CD4-positive, alpha-beta T cell treated with Interleukin-6 for 4 hours (primary cell): ENCODE measurements around the gene SLC1A2.
A peak's percentile ranks its signal among the peaks of the same experiment; 100 is the strongest.

Experiments used
- DNase-seq: peaks from one replicate; pipeline ENCODE4 v3.0.0-alpha.2; 2020; ENCODE audit warnings: mixed read lengths

SLC1A2 gene

GRCh38 chr11:35347921-35348331, 71.4 kb downstream of the SLC1A2 start:
- DNase-seq: no peak

DNA sequence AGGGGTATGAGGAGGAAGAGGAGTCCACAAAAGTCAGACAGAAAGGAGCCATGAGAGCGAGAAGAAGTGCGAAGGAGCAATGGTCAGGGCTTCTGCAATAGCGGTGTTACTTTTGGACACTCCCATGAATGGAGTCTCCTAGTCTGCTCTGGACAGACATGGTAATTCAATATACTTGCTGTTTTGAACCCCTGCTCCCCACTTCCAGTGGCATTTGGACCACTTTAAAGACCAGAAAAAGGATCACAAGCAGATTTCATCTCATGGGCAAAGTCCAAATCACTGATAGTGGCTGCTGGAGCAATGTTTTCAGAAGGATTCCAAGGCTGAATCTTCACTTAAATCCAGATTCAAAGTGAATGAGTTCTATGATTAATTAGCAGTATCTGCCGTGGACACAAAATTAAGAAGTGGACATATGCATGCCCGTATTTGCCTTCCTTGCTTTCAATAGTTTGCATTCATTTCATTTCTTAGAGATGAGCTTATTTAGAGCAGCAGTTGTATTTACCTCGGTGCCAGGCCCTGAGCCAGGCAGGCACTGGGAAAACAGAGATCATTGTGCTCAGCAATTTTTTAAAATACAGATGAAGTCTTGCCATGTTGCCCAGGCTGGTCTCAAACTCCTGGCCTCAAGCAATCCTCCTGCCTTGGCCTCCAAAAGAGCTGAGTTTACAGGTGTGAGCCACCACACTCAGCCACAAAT, 72.0 kb downstream of the SLC1A2 start:
- no peak for DNase-seq

GRCh38 chr11:35346472-35347156, 72.7 kb downstream of the SLC1A2 start:
- no peak for DNase-seq

DNA sequence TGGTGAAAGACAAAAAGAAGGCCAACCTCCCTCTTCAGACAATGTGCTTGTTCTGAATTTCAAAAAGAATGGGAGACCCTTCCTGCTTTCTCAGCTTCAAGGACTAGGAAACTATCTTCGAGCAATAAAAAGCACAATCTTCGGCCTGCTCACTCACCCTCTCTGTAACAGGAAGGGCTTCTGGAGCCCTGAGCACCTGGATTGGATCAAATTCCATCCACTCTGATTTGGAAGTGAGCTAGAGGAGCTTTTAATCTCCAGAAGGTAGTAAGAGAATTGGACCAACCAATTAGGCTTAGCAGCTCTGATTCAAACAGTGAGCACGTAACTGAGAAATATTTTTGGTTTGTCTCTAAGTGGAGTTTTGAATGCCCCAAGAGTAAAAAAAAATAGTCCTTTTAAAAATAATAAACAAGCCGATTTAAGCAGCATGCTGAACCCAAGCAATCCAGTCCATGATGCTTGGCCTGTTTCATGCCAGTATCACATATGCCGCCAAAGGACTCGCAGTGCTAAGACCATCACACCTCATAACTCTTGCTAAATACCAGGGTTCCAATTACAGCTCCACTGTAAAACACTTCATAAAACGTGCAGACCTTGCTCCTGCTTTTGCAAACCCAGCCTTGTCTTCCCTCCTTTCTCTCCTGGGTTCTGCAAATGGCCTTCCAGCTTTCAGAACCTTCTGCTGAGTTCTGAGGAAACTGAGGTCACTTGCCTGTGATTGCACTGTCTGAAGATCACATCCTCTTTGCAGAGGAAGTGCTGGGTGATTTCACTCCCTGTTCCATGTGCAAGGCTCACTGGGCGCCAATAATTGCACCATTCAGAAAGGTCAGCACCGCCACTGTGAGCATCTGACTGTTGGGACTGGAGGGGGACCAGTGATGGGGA, 74.4 kb downstream of the SLC1A2 start:
- peak; percentile 15 for DNase-seq

DNA sequence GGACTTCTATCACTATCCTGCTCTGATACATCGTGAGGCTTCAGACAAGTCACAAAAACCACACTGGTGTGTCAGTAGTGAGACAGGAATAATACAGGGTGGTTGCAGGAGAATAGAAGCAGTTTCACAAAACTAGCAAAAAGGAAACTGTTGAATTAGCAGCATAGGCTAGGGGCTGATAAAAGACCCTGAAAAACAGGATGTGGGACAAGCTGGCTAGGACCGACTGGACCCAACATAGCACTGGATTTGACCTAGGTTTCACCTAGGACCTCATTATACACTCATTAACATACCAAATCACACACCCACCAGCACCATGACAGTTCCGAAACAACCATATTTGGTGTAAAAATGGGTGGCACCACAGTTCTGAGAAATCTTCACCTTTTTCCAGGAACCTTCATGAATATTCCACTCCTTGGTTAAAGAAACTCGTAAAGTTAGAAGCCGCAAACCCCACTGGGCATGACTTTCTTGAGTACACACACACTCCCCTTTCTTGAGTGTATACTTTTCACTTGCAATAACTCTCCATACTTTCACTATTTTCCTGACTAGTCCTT, 76.2 kb downstream of the SLC1A2 start:
- DNase-seq: peak; percentile 41

GRCh38 chr11:35340715-35341114, 78.6 kb downstream of the SLC1A2 start:
- DNase-seq: no peak

DNA sequence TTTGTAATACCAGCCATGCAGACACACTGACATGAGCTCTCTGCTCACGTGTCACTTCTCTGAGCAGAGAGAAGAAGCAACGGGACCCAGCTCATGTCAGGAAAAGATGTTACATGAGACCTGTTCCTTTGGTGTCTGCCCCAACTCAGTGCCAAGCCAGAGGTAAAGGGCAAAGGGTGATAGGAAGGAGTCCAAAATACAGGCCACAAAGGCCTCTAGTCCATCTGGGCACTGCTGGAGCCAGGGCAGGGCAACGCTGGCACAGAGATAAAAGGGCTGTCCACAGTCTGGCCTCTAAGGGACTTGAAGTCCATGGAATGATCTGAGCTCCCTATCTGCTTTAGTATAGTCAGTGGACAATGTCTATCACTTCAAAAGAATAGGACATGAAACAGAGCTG, 79.3 kb downstream of the SLC1A2 start:
- DNase-seq: no peak

DNA sequence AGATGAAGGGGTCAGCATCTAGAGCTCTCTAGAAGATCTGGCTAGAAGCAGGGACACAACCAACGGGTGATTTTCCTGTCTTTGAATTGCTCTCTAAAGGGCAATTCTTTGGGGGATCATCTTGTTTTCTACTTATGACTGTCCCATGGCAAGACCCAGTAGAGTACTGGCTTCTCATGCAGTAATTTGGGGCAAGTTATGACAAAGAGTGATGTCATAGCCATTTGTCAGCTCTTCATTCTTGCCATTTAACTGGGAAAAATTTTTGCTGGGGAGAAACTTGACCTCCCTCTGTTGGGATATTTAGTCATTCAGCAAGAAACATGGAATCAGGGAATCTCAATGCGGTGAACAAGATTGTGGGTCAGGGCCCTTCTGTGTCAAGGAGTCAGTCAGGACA, 80.4 kb downstream of the SLC1A2 start:
- no peak for DNase-seq

GRCh38 chr11:35337914-35338305, 81.4 kb downstream of the SLC1A2 start:
- DNase-seq: no peak

DNA sequence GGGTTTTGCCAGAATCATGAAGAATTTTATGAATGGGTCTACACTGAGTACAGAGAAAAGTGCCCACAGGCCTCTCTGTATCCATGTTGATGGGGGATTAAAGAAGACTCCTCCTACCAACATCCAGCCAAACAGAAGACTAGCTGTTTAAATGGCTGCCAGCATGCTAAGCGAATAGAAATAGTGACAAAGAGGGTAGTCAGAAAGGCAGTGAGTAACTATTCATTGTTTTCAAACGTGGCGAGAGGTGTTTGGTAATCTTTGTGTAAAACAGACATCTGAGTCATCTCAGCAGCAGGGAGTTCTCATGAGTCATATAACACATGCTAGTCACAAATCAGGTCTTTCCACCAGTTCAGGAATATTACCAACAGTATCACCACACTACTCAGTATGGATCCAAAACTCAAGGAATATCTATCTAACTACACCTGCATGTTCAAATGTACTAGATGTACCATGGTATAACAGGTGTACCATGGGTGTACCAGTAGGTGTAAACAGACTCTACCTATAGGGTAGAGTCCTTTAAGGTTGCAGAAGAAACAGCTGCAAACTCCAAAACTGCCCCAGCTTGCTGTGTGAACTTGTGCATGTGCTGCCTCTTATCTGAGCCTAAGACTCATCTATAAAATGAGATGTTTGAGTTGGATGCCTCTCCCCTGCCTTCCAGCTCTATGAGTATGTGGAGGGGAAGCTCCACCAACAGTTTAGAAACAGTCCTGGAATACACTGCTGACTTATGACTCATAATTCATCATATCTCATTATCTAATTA, 82.0 kb downstream of the SLC1A2 start:
- no peak for DNase-seq

- no peak for DNase-seq
Observed at GRCh38 chr11:35336726-35337125, 82.6 kb downstream of the SLC1A2 start.

GRCh38 chr11:35335226-35335625, 84.1 kb downstream of the SLC1A2 start:
- DNase-seq: no peak

GRCh38 chr11:35334385-35335090, 84.8 kb downstream of the SLC1A2 start:
- peak; percentile 32 for DNase-seq

GRCh38 chr11:35332524-35332923, 86.8 kb downstream of the SLC1A2 start:
- no peak for DNase-seq

DNA sequence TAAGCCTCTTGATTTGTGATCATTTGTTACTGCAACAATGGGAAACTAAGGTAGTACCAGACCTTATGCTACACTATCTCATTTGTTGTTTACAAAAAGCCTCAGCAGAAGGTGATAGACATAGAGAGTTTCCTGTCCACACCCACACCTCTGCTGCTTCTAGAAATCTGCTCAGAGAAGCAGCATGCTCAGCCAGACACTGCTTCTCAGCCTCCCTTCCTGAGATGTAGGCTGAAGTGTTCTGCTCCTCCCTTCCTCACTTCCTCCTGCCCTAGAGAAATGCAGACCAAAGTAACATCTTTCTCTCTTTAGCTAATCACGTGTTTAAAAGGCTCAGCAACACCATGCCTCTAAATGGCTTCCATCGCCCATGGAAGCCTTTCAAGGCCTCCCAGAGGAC, 88.4 kb downstream of the SLC1A2 start:
- DNase-seq: peak; percentile 72

- DNase-seq: peak; percentile 13
Observed at GRCh38 chr11:35330156-35330889, 89.0 kb downstream of the SLC1A2 start.

- DNase-seq: no peak
Observed at GRCh38 chr11:35327829-35328228, 91.5 kb downstream of the SLC1A2 start.

DNA sequence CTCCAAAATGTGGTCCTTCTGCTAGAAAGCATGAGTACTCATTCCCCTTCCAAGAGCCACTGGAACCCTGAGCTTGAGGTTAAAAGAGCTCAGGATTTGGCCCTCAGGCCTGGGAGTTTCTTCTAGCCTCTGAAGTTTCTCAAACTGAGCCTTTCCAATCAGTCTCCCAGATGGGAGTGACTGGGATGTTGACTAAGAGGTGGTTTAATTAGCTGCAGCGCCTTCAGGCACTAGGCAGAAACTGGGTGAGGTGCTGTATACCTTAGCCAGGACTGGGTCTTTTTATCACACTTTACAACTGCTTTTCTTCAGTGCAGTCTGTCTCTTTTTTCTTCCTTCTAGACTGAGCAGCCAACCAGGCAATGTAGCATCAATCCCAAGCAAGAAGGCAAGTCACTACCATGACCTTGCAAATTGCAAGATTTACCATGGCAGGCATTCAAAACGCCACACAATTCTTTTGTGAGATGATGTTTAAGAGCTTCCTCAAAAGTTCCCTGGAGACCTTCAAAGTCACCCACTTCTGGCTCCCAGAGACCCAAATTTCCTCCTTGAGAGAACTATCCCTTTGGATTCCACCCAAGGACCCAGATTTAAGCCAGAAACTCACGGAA, 93.0 kb downstream of the SLC1A2 start:
- no peak for DNase-seq

DNA sequence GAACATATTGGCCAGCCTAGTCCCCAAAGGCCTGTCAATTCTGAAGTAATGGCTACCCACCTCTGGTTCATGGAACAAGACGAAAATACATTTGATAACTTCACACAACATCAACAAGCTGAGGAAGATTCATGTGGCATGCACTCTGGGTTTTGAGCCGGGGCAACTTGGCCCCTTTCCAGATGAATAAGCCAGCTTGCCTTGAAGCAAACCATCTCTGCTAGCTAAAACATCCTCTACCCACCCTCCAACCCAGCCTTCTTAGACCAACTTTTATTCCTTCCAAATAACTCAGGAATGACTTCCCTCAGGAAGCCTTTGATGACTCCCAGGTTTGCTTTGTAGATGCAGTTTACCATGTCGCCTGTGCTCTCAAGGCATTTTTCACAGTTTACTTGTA, 94.4 kb downstream of the SLC1A2 start:
- DNase-seq: peak; percentile 38

- no peak for DNase-seq
Observed at GRCh38 chr11:35324183-35324886, 95.0 kb downstream of the SLC1A2 start.
